Pancreas (tissue), 10 donors: ENCODE results near the gene DCTN2. TPM values are rescaled to one million over a fixed set of nuclear protein-coding genes. Genes with fewer than 3 reads are reported as not detected.
"Not testable (repeated sequence)": the region's sequence is repeated elsewhere in the genome, so short reads cannot be mapped to it uniquely, and the experiment has no call there.

Experiments used
- ATAC-seq, 4 donors: fragments of 200-7000 bp; cut with Tn5 transposase; one replicate each; pipeline versions ENCODE4 v1.8.0 to v1.9.1; 2020; ENCODE audit warnings: mild to moderate bottlenecking in 4 of 4, moderate library complexity in 4 of 4
- DNase-seq, 6 donors: peaks; one replicate each; pipeline ENCODE4 v3.0.0-alpha.2; 2020
- FAIRE-seq: peaks from 2 replicates; lab custom pipeline; 2012; peaks lifted over from hg19 to GRCh38; lab: Jason Lieb, UNC
- H3K27ac ChIP-seq, 4 donors: fragments of 200-600 bp; sonication (generic); 1 replicate in 3 of 4; 2 replicates in 1 of 4; pipeline versions ENCODE4 v1.5.0 to v1.8.0; 2020
- H3K27me3 ChIP-seq, 4 donors: fragments of 200-600 bp; one replicate each; pipeline ENCODE4 v1.8.0; 2021
- H3K36me3 ChIP-seq, 3 donors: fragments of 200-600 bp; sonication (generic) in 1 of 3; one replicate each; pipeline versions ENCODE4 v1.5.0 to v1.8.0; 2020 to 2021
- H3K4me1 ChIP-seq, 3 donors: fragments of 200-600 bp; one replicate each; pipeline ENCODE4 v1.8.0; 2021
- H3K4me3 ChIP-seq, 4 donors: fragments of 200-600 bp; sonication (generic) in 2 of 4; one replicate each; pipeline versions ENCODE4 v1.5.0 to v1.8.0; 2020 to 2021
- H3K9me3 ChIP-seq, 4 donors: fragments of 200-600 bp; one replicate each; pipeline ENCODE4 v1.8.0; 2021
- CTCF ChIP-seq, 4 donors: fragments of 200-600 bp; sonication (generic) in 3 of 4; IDR thresholded peaks; one replicate each; pipeline versions ENCODE4 v1.5.0 to v1.8.0; 2021; ENCODE audit warnings: antibody characterized with exemption in 4 of 4
- WGBS, 2 donors: extraction: QIAGEN DNeasy Blood & Tissue Kit; methylation state at CpG; one replicate each; pipeline ENCODE4 v1.1.7; 2013; 5-methylcytosine and 5-hydroxymethylcytosine counted together
- intact Hi-C, 3 donors: fragments of 100-400 bp; cut with DNase I; formaldehyde crosslinking; loops; one replicate each; pipeline versions ENCODE4 v1.11.1 to v1.14.2; 2022
- polyA plus RNA-seq, 2 donors: library from polyadenylated mRNA; stranded (reverse); fragments of 200-250 nt; gene quantifications; one replicate each; pipeline ENCODE4 v1.2.3, GENCODE V29; 2013
- total RNA-seq, 6 donors: library from RNA; stranded (reverse); fragmentation: NEBNext Ultra II Directional in 4 of 6; extraction: Animal tissue kit (Norgen Biotek cat#: 25700) in 4 of 6; gene quantifications; one replicate each; pipeline versions ENCODE4 v1.2.1 to v1.2.4, GENCODE V29; 2021 to 2023
- donor health status: healthy with polysubstance abuse.
- donor health status: DM: no; HTN: no; CAD: no; lungs with moderate emphysema.
- donor health status: DM: no; HTN: no; CAD: no.
- donor health status: control.
- donor health status: control.
- donor health status: Bipolar disorder and iron deficiency.
- donor health status: DM: yes; HTN: yes; CAD: no.
- donor health status: DM: no; HTN: no; CAD: no.
- donor health status: DM: no; HTN: no; CAD: no.
- donor health status: DM: yes; HTN: yes; CAD: no.

DCTN2 gene
- total and polyA plus RNA-seq, 8 donors = 54.9 to 117 (median 64.4) TPM

GRCh38 chr12:57563358-57563757 is 16.4 kb upstream of the DCTN2 start:
- H3K4me1 ChIP-seq = no peaks in the 10 kb centered on the region
- no peaks in the 10 kb centered on the region for H3K9me3 ChIP-seq
- no peaks in the 10 kb centered on the region for H3K36me3 ChIP-seq
- no peak for TF ChIP-seq CTCF (IDR thresholded peaks at IDR 0.05)
- FAIRE-seq (no peak), ATAC-seq (no peak), DNase-seq (no peak)
- no peak overlapping the region for H3K4me3 ChIP-seq
- intact Hi-C loops = no loop called here
- no peaks in the 10 kb centered on the region for H3K27me3 ChIP-seq
- 50 to 52% methylated on average over 4 of the region's 4 CpGs for WGBS, 2 donors
- H3K27ac ChIP-seq = no peak overlapping the region

- DNase-seq, ATAC-seq, H3K4me1 ChIP-seq, H3K36me3 ChIP-seq, H3K27me3 ChIP-seq, intact Hi-C loops, FAIRE-seq, H3K4me3 ChIP-seq, H3K9me3 ChIP-seq, H3K27ac ChIP-seq: not testable (repeated sequence)
- WGBS, 2 donors = 78 to 84% methylated on average over 1 of the region's 1 CpG
Measured at GRCh38 chr12:57561117-57561516, 14.1 kb upstream of the DCTN2 start.

- H3K36me3 ChIP-seq = no peaks in the 10 kb centered on the region
- intact Hi-C loops = no loop called here
- no peaks in the 10 kb centered on the region for H3K4me1 ChIP-seq
- H3K4me3 ChIP-seq = no peak overlapping the region
- no peaks in the 10 kb centered on the region for H3K9me3 ChIP-seq
- no peak for FAIRE-seq
- no peak for DNase-seq
- ATAC-seq = no peak
- no peak overlapping the region for H3K27ac ChIP-seq
- 91 to 100% methylated on average over 2 of the region's 2 CpGs for WGBS, 2 donors
- no peak for TF ChIP-seq CTCF (IDR thresholded peaks at IDR 0.05)
- no peaks in the 10 kb centered on the region for H3K27me3 ChIP-seq
Measured at GRCh38 chr12:57560516-57560915, 13.5 kb upstream of the DCTN2 start.

GRCh38 chr12:57558864-57559263 is 11.9 kb upstream of the DCTN2 start:
- 71 to 79% methylated on average over 4 of the region's 4 CpGs for WGBS, 2 donors

GRCh38 chr12:57554897-57555296 is 7.9 kb upstream of the DCTN2 start:
- 100% methylated on average over 1 of the region's 1 CpG for WGBS, 2 donors
- Histone ChIP-seq H3K36me3 (no peaks in the 10 kb centered on the region), H3K9me3 (no peaks in the 10 kb centered on the region), H3K27ac (no peak overlapping the region), H3K4me1 (no peaks in the 10 kb centered on the region), H3K4me3 (no peak overlapping the region), H3K27me3 (no peaks in the 10 kb centered on the region)
- ATAC-seq = no peak
- TF ChIP-seq CTCF (IDR thresholded peaks at IDR 0.05) = no peak
- intact Hi-C loops = no loop called here
- FAIRE-seq = no peak
- DNase-seq = no peak

More at GRCh38 chr12:57558864-57559263, 11.9 kb upstream of the DCTN2 start:
- H3K4me3 ChIP-seq = no peak overlapping the region
- no peaks in the 10 kb centered on the region for H3K4me1 ChIP-seq
- DNase-seq (no peak), FAIRE-seq (no peak), ATAC-seq (no peak)
- no peaks in the 10 kb centered on the region for H3K36me3 ChIP-seq
- no peak for TF ChIP-seq CTCF (IDR thresholded peaks at IDR 0.05)
- no peaks in the 10 kb centered on the region for H3K9me3 ChIP-seq
- no peak overlapping the region for H3K27ac ChIP-seq
- intact Hi-C loops = no loop called here
- H3K27me3 ChIP-seq = no peaks in the 10 kb centered on the region
